HepG2 (cell line): ENCODE results near the gene SLC2A4. TPM values are rescaled to one million over a fixed set of nuclear protein-coding genes. Genes with fewer than 3 reads are reported as not detected.

Experiments
- ATAC-seq: fragments of 200-7000 bp; cut with Tn5 transposase; 3 replicates; pipeline ENCODE4 v1.9.1; 2020; ENCODE audit warnings: mild to moderate bottlenecking, moderate library complexity
- BruUV-seq: library from RNA; stranded (reverse); fragments of 400-500 nt; replicated peaks from 2 replicates; lab custom pipeline; 2021; lab: Mats Ljungman, UMichigan
- CTCF ChIA-PET: fragments of 300-600 bp; formaldehyde crosslinking; extraction: SDS; loops from one replicate; lab custom pipeline; 2021; ENCODE audit warnings: low total read pairs, inconsistent platforms, low intra/inter-chr PET ratio; lab: Yijun Ruan, JAX
- POLR2A ChIA-PET: fragments of 350-600 bp; sonication (Branson Sonifier 250); formaldehyde crosslinking; loops from one replicate; lab custom pipeline; 2020; ENCODE audit warnings: antibody characterized with exemption, inconsistent platforms; lab: Yijun Ruan, JAX
- DNase-seq: peaks from one replicate; pipeline ENCODE4 v3.0.0-alpha.2; 2015; ENCODE audit warnings: low spot score
- FAIRE-seq: peaks from 3 replicates; lab custom pipeline; 2011; peaks lifted over from hg19 to GRCh38; lab: Jason Lieb, UNC
- H2AFZ ChIP-seq: one replicate; pipeline ENCODE4 v1.6.1; 2011; ENCODE audit warnings: low read length, inconsistent platforms
- H3K27ac ChIP-seq: fragments of 300-600 bp; 3 replicates; pipeline ENCODE4 v1.8.0; 2011; ENCODE audit warnings: mixed run types, mild to moderate bottlenecking, mixed read lengths, low read length, inconsistent platforms; ENCODE audit not compliant: insufficient read depth; ENCODE audit errors: extremely low read length
- H3K27me3 ChIP-seq, 2 experiments: fragments of 200-600 bp in 1 of 2; 2 replicates in 1 of 2; 3 replicates in 1 of 2; pipeline versions ENCODE4 v1.6.0 to v1.8.0; 2011; ENCODE audit warnings: low read length in 2 of 2, mild to moderate bottlenecking in 2 of 2, moderate library complexity in 2 of 2, inconsistent platforms in 1 of 2; ENCODE audit not compliant: insufficient read depth in 2 of 2, control insufficient read depth in 1 of 2
- H3K36me3 ChIP-seq, 2 experiments: fragments of 200-600 bp in 1 of 2; replicated peaks in 1 of 2; 2 replicates in 1 of 2; 3 replicates in 1 of 2; pipeline versions ENCODE4 v1.5.1 to v1.8.0; 2011; ENCODE audit warnings: low read length in 2 of 2, inconsistent platforms in 1 of 2; ENCODE audit not compliant: insufficient read depth in 2 of 2, control insufficient read depth in 1 of 2
- H3K4me1 ChIP-seq: 2 replicates; pipeline ENCODE4 v1.5.1; 2012; ENCODE audit warnings: low read length, inconsistent platforms; ENCODE audit not compliant: insufficient read depth
- H3K4me2 ChIP-seq: 2 replicates; pipeline ENCODE4 v1.6.0; 2011; ENCODE audit warnings: low read depth, low read length, inconsistent platforms
- H3K4me3 ChIP-seq, 3 experiments: fragments of 200-600 bp in 1 of 3; sonication (generic), shearing (Covaris generic) in 1 of 3; replicated peaks in 1 of 3; 2 replicates each; pipeline ENCODE4 v1.5.1; 2011 to 2016; ENCODE audit warnings: low read length in 3 of 3, inconsistent platforms in 2 of 3, low read depth in 2 of 3, mild to moderate bottlenecking in 2 of 3, control low read depth in 1 of 3, mixed read lengths in 1 of 3; ENCODE audit not compliant: insufficient read depth in 1 of 3
- H3K79me2 ChIP-seq: one replicate; pipeline ENCODE4 v1.6.1; 2011; ENCODE audit warnings: low read length, inconsistent platforms; ENCODE audit not compliant: insufficient read depth
- H3K9ac ChIP-seq: 2 replicates; pipeline ENCODE4 v1.6.0; 2011; ENCODE audit warnings: mild to moderate bottlenecking, low read depth, low read length, inconsistent platforms; ENCODE audit not compliant: insufficient read depth
- H3K9me3 ChIP-seq: 2 replicates; pipeline ENCODE4 v1.5.1; 2012; ENCODE audit warnings: mild to moderate bottlenecking, low read length
- H4K20me1 ChIP-seq: 2 replicates; pipeline ENCODE4 v1.6.0; 2011; ENCODE audit warnings: inconsistent platforms, mild to moderate bottlenecking, low read length, moderate library complexity; ENCODE audit not compliant: insufficient read depth
- AHR ChIP-seq: IDR thresholded peaks from 2 replicates; pipeline ENCODE4 v1.6.1; 2018; ENCODE audit warnings: missing genetic modification reagents, missing compliant biosample characterization
- NFKBIZ ChIP-seq: IDR thresholded peaks from 2 replicates; pipeline ENCODE4 v1.6.1; 2018; ENCODE audit warnings: missing genetic modification reagents, missing compliant biosample characterization
- NRL ChIP-seq: sonication (generic); formaldehyde crosslinking; IDR thresholded peaks from 2 replicates; pipeline ENCODE4 v1.5.0; 2020; ENCODE audit warnings: missing genetic modification reagents, mild to moderate bottlenecking, moderate library complexity, borderline replicate concordance
- SALL1 ChIP-seq: sonication (generic); formaldehyde crosslinking; IDR thresholded peaks from 2 replicates; pipeline ENCODE4 v1.8.0; 2022; ENCODE audit warnings: mild to moderate bottlenecking, missing genetic modification reagents
- SP4 ChIP-seq: sonication (generic); formaldehyde crosslinking; IDR thresholded peaks from 2 replicates; pipeline ENCODE4 v1.8.1; 2023; ENCODE audit warnings: mild to moderate bottlenecking, missing genetic modification reagents
- TBX3 ChIP-seq: fragments of 450-650 bp; IDR thresholded peaks from 2 replicates; pipeline ENCODE4 v1.6.1; 2017; ENCODE audit warnings: antibody characterized with exemption, mild to moderate bottlenecking, inconsistent platforms, borderline replicate concordance
- ZKSCAN1 ChIP-seq: fragments of 150-350 bp; IDR thresholded peaks from 2 replicates; pipeline ENCODE4 v1.6.1; 2014; ENCODE audit warnings: low read length
- ZNF616 ChIP-seq: sonication (generic); formaldehyde crosslinking; IDR thresholded peaks from 2 replicates; pipeline ENCODE4 v1.5.0; 2020; ENCODE audit warnings: low read depth, mild to moderate bottlenecking, missing genetic modification reagents
- ZNF777 ChIP-seq: sonication (generic); formaldehyde crosslinking; IDR thresholded peaks from 2 replicates; pipeline ENCODE4 v1.4.0; 2020; ENCODE audit warnings: missing genetic modification reagents
- ZNF788 ChIP-seq: sonication (generic); formaldehyde crosslinking; IDR thresholded peaks from 2 replicates; pipeline ENCODE4 v1.5.0; 2020; ENCODE audit warnings: mild to moderate bottlenecking, missing genetic modification reagents, borderline replicate concordance
- WGBS: methylation state at CpG from one replicate; pipeline ENCODE4 v1.1.6; 2017; ENCODE audit warnings: low lambda C conversion rate; 5-methylcytosine and 5-hydroxymethylcytosine counted together
- in situ Hi-C: cut with HindIII; loops from 2 replicates; pipeline ENCODE4 v1.10.0; 2017; ENCODE audit warnings: low pct_unique_long_range_greater_than_20kb; ENCODE audit not compliant: extremely low pct_ligation_motif_present
- intact Hi-C: fragments of 100-400 bp; cut with micrococcal nuclease; formaldehyde crosslinking; loops from one replicate; pipeline ENCODE4 v1.10.0; 2022; ENCODE audit not compliant: unreplicated experiment
- polyA plus RNA-seq, 8 experiments: library from polyadenylated mRNA; depleted of rRNA in 3 of 8; stranded (reverse) in 7 of 8; unstranded in 1 of 8; fragments of >200 nt; fragmentation: Illumina TruSeq in 4 of 8; extraction: Trizol in 4 of 8; gene quantifications; 2 replicates each; pipeline versions ENCODE4 v1.2.1 to v1.2.3, GENCODE V29; 2011 to 2016; ENCODE audit warnings: low read depth in 4 of 8, missing spikeins in 1 of 8, mixed read lengths in 1 of 8; ENCODE audit not compliant: insufficient read depth in 1 of 8
- total RNA-seq, 5 experiments: library from RNA; depleted of rRNA; stranded (reverse); fragments of >200 nt; fragmentation: Illumina TruSeq; extraction: Trizol; gene quantifications; 2 replicates each; pipeline ENCODE4 v1.2.3, GENCODE V29; 2016; ENCODE audit warnings: low read depth in 1 of 5
- TF ChIP-seq, protein P1 (sequence below): sonication (generic); formaldehyde crosslinking; IDR thresholded peaks from 2 replicates; pipeline ENCODE4 v1.4.0; 2020; ENCODE audit warnings: missing genetic modification reagents
- TF ChIP-seq, protein P2 (sequence below): sonication (generic); formaldehyde crosslinking; IDR thresholded peaks from 2 replicates; pipeline ENCODE4 v1.4.0; 2020; ENCODE audit warnings: missing genetic modification reagents, borderline replicate concordance

SLC2A4 gene
- total and polyA plus RNA-seq, 2 of the 13 experiments (the other 11 are each of a cell fraction or from before 2014, with no cell fraction given) = 4.9 to 5.8 TPM

DNA sequence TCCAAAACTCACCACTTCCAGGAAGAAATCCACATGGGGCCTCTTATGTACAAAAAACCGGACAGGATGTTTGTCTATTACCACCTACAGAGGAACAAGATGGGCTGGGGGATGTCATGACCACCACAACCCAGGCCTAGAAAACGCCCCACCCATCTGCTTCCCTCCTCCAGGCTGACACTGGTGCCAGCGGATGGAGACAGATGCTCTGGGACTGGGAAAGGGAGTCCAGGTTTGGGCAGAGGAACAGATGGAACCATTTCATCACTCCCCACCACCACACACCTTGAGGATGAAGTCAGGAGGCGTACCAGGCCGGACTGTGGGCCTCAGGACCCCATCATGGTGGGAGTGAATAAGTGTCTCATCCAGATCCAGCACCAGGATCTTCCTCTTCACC is 34.7 kb upstream of the SLC2A4 start:
- 95% methylated on average over 5 of the region's 5 CpGs for WGBS
- H2AFZ ChIP-seq = no peak overlapping the region
- H3K27ac ChIP-seq = no peak overlapping the region
- ChIA-PET POLR2A (no interaction called here), CTCF (no interaction called here)
- no peak overlapping the region for H3K4me3 ChIP-seq
- peaks cover 44% of the 10 kb centered on the region for H3K79me2 ChIP-seq
- no peak overlapping the region for H3K9ac ChIP-seq
- H3K9me3 ChIP-seq = no peaks in the 10 kb centered on the region
- FAIRE-seq (no peak), ATAC-seq (no peak), DNase-seq (no peak)
- no peaks in the 10 kb centered on the region; a peak in 1 of 5 replicates for H3K27me3 ChIP-seq
- H3K4me2 ChIP-seq = no peak overlapping the region
- in situ Hi-C loops = no loop called here
- no peak for TF ChIP-seq AHR (CRISPR knock-in tag)
- no peak for TF ChIP-seq SP4 (CRISPR knock-in tag)
- TF ChIP-seq, protein P1, sequence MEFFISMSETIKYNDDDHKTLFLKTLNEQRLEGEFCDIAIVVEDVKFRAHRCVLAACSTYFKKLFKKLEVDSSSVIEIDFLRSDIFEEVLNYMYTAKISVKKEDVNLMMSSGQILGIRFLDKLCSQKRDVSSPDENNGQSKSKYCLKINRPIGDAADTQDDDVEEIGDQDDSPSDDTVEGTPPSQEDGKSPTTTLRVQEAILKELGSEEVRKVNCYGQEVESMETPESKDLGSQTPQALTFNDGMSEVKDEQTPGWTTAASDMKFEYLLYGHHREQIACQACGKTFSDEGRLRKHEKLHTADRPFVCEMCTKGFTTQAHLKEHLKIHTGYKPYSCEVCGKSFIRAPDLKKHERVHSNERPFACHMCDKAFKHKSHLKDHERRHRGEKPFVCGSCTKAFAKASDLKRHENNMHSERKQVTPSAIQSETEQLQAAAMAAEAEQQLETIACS = no peak
- TF ChIP-seq TBX3 = no peak
- no peak for TF ChIP-seq ZNF777 (CRISPR knock-in tag)
- no peak for TF ChIP-seq ZNF616 (CRISPR knock-in tag)
- TF ChIP-seq, protein P2, sequence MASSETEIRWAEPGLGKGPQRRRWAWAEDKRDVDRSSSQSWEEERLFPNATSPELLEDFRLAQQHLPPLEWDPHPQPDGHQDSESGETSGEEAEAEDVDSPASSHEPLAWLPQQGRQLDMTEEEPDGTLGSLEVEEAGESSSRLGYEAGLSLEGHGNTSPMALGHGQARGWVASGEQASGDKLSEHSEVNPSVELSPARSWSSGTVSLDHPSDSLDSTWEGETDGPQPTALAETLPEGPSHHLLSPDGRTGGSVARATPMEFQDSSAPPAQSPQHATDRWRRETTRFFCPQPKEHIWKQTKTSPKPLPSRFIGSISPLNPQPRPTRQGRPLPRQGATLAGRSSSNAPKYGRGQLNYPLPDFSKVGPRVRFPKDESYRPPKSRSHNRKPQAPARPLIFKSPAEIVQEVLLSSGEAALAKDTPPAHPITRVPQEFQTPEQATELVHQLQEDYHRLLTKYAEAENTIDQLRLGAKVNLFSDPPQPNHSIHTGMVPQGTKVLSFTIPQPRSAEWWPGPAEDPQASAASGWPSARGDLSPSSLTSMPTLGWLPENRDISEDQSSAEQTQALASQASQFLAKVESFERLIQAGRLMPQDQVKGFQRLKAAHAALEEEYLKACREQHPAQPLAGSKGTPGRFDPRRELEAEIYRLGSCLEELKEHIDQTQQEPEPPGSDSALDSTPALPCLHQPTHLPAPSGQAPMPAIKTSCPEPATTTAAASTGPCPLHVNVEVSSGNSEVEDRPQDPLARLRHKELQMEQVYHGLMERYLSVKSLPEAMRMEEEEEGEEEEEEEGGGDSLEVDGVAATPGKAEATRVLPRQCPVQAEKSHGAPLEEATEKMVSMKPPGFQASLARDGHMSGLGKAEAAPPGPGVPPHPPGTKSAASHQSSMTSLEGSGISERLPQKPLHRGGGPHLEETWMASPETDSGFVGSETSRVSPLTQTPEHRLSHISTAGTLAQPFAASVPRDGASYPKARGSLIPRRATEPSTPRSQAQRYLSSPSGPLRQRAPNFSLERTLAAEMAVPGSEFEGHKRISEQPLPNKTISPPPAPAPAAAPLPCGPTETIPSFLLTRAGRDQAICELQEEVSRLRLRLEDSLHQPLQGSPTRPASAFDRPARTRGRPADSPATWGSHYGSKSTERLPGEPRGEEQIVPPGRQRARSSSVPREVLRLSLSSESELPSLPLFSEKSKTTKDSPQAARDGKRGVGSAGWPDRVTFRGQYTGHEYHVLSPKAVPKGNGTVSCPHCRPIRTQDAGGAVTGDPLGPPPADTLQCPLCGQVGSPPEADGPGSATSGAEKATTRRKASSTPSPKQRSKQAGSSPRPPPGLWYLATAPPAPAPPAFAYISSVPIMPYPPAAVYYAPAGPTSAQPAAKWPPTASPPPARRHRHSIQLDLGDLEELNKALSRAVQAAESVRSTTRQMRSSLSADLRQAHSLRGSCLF (CRISPR knock-in tag) = no peak
- no peak for TF ChIP-seq SALL1 (CRISPR knock-in tag)
- no peak for TF ChIP-seq NFKBIZ (CRISPR knock-in tag)
- no peak for TF ChIP-seq ZKSCAN1
- TF ChIP-seq ZNF788 (CRISPR knock-in tag) = no peak
- TF ChIP-seq NRL = no peak
- no peaks in the 10 kb centered on the region for H4K20me1 ChIP-seq
- intact Hi-C loops = no loop called here
- no TSS peak for BruUV-seq
- peaks cover 28% of the 10 kb centered on the region for H3K4me1 ChIP-seq
- H3K36me3 ChIP-seq = peaks cover 5 to 27% of the 10 kb centered on the region in 2 experiments; a peak in 4 of 5 replicates
